AG20443 (cell line): Measurements from ENCODE around the gene MAP3K5.
"Not testable (repeated sequence)": the region's sequence is repeated elsewhere in the genome, so short reads cannot be mapped to it uniquely, and the experiment has no call there.

ENCODE experiments used
- DNase-seq: peaks from one replicate; pipeline ENCODE4 v3.0.0; 2012; ENCODE audit warnings: low spot score, mixed read lengths

MAP3K5 gene

DNA sequence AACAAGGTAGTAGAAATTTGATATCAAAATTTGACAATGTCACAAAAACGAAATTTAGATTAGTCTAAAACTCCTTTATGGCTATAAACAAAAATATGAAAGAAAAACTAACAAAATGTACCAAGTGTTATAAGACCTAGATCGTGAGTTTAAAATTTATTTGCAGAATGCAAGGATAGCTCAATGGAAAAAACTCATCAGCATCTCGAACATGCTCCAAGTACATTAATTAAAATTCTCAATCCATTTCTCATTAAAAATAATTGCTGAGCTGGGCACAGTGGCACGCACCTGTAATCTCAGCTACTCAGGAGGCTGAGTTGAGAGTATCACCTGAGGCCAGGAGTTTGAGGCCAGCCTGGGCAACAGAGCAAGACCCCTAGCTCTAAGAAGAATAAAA, 70.8 kb downstream of the MAP3K5 start:
- DNase-seq: no peak

DNA sequence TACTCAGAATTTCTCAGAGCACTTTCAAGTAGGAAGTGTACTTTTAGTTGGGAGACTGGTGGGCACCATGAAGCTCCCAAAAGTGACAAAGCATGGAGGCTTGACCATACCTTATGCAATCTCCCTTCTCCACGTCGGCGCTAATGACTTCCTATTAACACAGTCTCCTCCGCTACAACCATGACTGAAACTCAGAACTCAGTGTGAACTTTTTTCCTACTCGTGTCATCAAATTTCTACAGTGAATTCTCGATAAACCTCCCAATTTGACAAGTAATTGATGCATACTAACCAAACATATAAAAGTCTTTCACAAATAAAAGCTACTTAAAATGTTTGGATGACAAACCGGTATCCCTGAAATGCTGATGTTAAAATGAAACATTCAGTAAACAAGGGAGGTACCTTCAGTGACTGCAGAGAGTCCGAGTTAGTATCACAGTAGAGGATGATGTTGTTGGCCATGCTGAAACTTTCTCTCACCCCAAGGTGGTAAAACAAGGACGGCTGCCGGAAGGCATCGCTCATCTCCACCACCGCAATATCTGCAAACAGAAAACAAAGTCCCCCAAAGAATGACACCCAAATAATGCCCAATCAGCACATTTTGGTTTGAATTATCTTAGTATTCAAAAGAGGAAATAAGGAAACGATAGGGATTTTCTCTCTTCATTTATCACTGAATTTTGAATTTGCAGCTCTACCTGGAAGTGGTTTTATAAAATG, 72.1 kb downstream of the MAP3K5 start:
- no peak for DNase-seq

DNA sequence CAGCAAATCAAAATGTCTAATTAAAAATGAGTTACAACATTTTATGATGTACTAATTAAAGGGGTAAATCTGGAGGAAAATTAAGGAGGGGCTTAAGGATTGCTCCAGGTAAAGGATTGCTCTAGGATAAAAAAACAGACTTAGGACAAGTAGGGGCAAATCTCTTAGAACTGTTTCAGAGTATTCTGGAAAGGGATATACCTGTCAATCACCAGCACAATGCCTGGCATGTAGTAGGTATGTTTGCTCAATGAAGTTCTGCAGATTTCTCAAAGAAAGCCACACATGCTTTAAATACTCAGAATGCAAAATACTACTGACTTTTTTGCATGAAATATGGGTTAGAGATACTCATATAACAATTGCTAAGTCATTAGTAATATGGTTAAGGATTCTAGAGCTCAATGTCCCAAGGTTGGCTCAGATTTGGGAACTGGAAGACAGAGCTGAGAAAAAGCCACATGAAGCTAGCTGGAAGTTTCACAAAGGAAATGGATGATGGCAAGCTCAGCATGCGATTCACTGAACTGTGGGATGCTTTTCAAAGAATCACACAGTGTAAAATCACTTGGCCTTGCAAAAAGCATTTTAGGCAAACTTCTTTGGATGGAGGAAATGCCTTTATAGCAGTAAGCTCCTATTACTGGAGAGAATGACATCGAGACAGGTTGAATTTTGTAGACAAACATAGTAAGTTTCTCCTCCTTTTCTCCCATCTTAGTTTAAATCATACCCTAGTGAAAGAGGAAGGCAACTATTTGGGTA, 72.8 kb downstream of the MAP3K5 start:
- no peak for DNase-seq

DNA sequence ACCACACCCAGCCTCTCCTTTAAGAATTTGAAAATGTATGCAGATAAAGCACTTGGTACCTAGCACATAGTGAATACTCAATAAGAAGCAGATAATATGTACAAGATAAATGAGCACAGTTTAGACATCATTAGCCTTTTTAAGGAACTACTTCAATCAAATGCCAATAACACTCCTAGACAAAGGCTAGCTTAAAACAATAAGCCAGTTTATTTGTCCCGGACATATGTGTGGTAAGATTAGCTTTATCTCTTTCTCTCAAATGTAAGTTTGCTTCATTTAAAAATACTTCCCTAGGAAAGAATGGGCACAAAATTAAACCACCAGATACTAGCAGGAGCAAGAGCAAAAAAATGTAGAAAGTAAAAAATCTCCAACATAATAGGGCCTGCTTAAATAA, 73.8 kb downstream of the MAP3K5 start:
- DNase-seq: no peak

DNA sequence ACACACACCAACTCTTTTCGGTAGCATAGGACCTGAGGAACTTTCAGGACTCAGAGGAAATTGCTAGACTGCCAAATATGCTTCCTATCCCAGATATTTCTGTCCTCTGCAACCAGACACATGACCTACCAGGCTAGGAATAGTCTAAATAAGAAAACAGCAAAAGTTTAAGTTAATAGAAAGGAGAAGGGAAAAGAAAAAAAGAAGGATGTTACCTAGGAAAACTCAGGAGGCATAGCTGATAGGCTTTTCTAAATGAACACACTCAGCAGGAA, 74.6 kb downstream of the MAP3K5 start:
- DNase-seq: peak; percentile 46

DNA sequence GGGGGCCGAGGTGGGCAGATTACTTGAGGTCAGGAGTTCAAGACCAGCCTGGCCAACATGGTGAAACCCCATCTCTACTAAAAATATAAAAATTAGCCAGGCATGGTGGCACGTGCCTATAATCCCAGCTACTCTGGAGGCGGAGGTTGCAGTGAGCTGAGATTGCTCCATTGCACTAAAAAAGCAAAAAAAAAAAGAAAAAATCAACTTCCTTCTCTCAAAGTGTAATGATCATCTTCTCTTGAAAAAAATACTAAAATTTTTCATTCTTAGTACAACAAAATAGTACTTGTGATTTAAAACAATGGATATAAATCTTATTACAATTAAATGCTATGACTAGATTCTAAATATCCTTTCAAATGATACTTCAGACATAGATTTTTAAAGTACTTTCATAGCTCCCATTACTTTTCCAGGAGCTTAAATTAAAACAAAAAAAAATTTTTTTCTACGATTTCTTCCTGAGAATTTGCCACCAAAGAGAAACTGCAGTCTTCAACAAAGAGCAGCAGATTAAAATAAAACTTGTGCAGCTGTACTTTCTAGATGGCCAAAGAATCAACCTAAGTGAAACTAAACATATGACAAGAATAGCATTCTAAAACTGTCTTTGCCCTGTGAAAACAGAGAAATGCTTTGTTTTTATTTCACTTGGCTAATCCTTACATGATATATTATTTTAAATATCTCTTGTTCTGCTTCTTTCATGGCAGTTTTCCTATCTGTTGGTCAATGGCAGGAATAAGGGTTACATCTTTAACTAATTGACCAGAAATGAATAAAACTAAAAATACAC, 75.2 kb downstream of the MAP3K5 start:
- no peak for DNase-seq

DNA sequence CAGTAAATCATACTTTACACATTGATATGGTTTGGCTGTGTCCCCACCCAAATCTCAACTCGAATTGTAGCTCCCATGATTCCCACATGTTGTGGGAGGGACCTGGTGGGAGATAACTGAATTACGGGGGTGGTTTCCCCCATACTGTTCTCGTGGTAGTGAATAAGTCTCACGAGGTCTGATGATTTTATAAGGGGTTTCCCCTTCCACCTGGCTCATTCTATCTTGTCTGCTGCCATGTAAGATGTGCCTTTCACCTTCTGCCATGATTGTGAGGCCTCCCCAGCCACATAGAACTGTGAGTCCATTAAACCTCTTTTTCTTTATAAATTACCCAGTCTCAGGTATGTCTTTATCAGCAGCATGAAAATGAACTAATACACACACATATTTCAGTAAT, 79.6 kb downstream of the MAP3K5 start:
- DNase-seq: not testable (repeated sequence)

DNA sequence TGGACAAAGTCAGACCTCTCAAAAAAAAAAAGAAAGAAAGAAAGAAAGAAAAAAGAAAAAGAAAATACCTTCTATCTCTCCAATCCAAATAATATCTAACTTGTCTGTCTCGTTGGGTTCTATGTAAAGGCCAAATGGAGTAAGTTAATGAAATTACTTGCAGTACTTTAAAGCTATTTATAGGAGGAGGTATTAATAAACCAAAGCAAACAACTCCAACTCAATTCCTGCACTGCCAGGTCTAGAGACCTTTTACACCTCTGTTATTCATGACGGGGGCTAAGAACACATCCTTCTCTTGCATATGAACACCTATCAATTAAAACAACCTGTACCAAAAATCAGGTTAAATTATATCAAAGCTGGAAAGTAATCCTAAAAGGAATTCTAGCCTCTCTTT, 80.6 kb downstream of the MAP3K5 start:
- DNase-seq: no peak

DNA sequence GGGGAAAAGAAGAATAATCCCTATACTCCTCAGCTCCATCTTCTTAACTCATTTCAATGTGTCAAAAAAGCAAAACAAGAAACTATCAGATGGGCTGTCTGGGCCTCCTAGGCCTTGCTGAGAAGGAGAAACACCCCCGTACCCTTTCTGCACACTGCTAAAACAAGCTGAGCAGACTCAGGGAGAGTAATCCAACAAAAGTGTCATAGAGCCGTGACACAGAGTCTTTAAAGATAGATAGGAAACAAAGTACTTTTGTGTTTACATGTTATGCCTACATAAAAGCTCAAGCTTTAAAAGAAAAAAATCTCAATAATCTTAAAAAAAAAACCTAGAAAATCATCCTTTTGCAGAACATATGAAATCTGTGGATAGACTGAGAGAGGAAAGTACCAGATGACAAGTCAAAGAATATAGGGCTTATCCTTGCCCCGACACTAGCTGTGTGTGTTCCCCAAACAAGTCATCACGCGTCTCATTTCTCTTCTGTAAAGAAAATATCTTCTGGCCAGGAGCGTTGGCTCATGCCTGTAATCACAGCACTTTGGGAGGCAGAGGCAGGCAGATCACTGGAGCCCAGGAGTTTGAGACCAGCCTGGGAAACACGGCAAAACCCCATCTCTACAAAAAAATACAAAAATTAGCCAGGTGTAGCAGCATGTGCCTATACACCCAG, 81.3 kb downstream of the MAP3K5 start:
- DNase-seq: no peak

DNA sequence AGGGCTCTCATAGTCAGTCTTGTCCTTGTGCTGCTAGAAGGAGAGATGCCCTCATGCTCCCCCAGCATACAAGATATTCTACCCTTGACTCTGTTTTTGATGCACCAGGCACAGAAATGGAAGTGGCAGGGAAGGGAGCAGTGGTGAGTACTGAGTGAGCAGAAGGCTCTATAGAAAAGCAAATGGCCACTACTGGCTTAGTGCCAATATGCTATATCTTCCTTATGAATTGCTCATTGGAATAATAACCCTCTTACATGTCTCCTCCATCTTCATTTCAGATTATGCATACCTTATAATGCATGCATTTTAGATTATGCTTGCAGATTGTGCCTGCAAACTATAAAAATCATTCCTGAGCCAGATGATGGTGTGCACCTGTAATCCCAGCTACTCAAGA, 82.8 kb downstream of the MAP3K5 start:
- no peak for DNase-seq

DNA sequence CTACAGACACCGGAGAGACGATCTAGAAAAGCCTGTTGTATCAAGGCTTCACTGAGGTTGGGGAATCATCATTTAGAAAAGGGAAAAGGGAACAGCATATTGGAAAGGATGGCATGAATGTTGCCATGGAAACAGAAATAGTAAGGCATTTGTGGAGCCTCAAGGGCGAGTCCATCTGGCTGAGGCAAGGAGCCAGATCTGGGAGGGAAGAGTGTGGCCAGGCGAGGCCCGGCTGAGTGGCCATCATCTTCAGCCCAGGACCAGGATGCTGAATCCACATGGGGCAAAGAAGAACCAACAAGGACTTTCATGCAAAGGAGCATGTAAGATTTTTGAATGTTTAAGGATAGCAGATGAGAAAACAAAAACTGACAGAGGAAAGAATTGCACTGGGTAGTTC, 85.8 kb downstream of the MAP3K5 start:
- no peak for DNase-seq

DNA sequence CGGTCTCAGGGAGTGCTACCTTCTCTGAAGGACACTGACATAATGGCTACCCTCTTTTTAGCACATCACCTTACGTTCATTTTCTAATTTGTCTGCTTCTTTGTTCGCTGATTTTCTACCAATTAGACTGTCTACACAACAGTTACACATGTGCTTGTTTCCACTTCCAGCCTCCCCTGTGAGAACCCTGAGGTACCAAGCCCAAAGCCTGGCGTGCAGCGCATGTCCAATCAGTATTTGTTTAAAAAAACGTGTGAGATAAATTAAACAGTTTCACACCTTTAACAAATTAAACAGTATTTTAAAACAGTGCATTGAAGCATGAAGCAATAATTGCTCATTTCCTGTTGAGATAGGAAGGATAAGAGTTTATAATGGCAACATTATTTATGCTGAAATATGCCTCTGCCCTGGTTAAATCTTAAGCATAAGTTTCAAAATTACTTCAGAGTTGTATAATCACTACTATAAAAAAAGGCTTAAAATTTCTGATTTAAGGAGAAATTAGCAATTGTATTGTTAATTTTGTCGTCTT, 88.9 kb downstream of the MAP3K5 start:
- no peak for DNase-seq

DNA sequence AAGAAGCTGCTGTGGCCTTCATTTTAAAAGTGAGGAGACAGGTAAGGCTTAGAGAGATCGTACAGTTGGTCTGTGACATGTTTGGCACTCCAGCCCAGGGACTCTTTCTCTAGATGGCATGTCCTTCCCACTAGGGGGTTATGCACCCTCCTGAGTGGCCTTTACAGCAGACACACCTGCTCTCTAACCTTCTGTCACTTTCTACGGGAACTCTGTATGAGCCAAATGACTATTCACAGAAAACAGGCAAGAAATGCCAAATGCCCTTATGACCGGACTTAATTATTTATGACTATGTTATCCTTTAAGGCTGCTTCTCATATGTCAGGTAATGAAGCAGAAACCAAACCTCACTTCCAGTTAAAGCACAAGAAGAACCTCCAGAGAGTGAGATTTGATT, 91.2 kb downstream of the MAP3K5 start:
- DNase-seq: no peak

DNA sequence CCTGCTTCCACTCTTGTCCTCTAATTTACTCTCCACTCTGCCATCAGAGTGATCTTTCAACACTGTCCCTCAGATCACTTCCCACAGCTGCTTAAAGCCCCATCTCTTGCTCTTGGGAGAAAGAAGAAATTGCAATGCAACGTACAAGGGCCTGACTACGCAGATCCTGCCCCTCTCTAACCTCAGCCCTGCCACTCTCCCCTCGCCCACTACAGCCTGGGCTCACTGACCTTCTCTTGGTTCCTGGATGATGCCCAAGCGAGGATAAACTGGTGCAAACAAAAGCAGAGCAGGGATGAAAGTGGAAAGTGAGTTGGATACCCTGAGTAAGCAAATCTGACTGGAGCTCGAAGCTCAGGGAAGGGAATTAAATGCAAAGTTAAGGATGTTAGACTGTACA, 92.9 kb downstream of the MAP3K5 start:
- no peak for DNase-seq

DNA sequence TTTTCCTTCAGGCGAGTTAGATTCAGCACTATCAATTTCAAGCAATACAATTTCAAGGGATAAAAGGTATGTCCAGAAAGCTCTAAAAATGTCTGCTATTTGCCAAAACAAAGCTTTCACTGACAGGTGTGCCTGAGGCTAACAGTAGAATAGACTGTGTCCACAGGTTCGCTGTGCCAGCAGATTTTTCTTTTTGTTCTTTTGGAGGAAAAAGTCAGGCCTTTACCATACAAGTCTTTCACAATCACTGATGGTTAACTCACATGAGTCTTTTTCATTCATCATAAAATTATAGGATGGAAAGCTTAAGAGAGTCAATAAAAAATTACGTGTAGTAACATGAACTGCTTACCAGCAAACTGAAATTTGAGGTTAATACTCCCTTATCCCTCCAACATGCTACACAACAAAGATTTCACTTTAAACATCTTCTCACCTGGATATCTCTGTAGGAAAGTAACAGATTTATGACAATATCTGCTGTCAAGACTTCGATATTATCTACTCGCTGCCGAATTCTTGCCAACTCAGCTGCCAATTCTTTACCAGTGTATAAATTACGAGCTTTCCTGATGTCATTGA, 95.4 kb downstream of the MAP3K5 start:
- DNase-seq: no peak

DNA sequence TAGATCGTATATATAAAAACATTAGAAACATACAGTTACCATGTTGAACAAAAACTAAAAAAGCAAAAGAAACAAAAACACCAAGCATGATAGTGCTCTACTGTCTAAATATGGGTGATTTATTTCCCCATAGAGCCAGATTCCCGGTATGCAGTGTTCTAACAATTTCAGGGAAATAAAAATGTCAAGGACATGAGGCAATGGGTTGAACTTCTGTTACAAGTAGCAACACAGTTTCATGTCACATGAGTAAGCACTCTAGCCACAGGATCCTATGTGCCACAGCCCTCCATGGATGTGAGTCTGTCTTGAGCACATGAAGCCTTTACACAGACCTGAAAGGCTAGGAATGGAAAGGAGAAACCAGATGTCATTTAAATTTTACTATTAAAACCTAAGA, 96.0 kb downstream of the MAP3K5 start:
- peak; percentile 20 for DNase-seq

DNA sequence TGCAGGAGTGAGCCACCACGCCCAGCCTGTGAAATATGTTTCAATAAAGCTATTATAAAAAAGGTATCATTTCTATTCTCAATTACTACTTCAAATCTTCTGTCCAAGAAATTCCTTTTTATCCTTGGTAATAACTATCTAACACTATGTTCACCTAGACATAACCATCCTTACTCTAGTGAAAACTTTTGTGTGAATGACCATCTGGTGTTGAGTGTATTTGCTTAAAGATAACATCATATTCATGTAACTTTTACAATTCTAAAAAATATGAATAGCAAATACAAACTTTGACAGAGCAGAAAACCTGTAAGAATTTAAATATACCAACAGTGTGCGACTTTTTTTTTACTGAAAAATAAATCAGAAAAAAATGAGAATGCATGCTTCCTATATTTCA, 96.9 kb downstream of the MAP3K5 start:
- DNase-seq: no peak

DNA sequence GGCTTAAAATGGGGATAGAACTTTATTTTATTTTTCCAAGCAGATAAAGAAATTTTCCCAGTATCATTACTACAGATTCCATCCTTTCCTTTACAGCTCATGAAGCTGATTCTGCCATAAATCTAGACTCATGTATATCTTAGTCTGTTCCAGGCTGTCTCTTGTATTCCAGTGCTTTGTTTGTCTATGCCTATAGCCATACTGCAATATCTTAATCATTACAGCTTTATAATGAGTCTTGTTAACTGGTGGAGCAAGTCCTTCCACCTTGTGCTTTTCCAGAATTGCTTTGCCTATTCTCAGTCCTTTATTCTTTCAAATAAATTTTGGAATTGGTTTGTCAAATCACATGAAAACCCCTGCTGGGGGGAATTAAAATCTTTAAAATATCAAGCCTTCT, 99.2 kb downstream of the MAP3K5 start:
- no peak for DNase-seq

DNA sequence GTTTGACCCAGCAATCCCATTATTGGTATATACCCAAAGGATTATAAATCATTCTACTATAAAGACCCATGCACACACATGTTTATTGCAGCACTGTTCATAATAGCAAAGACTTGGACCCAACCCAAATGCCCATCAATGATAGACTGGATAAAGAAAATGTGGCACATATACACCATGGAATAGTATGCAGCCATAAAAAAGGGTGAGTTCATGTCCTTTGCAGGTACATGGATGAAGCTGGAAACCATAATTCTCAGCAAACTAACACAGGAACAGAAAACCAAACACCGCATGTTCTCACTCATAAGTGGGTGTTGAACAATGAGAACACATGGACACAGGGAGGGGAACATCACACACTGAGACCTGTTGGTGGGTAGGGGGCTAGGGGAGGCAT, 104.4 kb downstream of the MAP3K5 start:
- not testable (repeated sequence) for DNase-seq

DNA sequence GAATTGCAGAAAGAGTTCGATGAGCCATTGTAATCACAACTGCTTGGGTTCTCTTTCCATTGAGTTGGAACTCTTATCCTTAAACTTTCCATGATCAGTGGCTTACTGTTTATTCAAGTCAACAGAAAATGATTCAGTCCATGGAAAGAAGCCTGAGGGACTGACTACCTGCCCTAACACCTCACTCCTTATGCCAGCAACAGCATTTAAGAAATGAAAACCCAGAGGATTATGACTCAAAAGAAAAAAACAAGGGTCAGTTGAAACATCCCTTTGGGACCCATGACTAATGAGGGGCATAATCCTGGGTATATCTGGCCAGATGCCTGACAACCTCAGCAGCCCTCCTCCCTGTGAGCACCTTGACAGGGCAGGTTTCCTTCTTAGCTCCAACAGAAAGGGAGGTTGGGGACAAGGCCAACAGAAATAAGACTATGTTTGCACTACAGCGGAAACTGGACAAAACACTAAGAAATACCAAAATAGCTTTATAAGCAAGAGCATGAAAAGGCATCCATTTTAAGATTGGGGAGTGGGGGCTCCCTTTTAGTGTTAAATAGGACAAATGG, 106.7 kb downstream of the MAP3K5 start:
- no peak for DNase-seq

DNA sequence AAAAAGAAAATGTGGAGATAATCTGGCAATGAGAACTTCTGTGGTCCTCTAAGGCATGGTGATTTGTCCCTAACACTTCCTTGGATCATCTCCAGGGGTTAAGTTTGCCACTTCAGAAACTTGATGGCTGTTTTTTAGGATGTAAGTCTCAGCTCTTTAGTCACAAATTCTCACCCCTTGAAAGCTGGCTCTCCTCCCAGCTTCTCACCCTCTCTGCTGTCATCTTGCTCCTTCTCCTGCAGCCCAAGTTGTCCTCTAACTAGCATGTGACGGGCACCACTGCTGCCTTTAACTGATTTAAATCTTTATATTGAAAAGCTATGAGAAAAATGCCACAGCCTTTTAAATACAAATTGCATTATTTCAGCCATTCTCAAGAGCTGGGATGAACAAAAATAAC, 107.8 kb downstream of the MAP3K5 start:
- DNase-seq: no peak
